ENCODE data around the gene ZNF44.

ZNF44 gene

GRCh38 chr19:12293777-12294248 lies 870 bp downstream of the ZNF44 start:
- Histone ChIP-seq H3K9ac (ENCODE audit: low read depth in 1 of 2, low read length in 2 of 2) (peak overlapping the region; percentile 94 to 98), H3K4me3 (ENCODE audit: low read length in 2 of 2) (peak overlapping the region; percentile 77 to 94), H3K4me1 (ENCODE audit: control insufficient read depth in 2 of 2, insufficient read depth in 2 of 2, low read length in 2 of 2) (peaks cover 9 to 15% of the 10 kb centered on the region in 2 donors), H3K9me3 (ENCODE audit: control insufficient read depth in 2 of 2, low read length in 2 of 2) (no peaks in the 10 kb centered on the region), H3K27me3 (ENCODE audit: control insufficient read depth in 2 of 2, insufficient read depth in 2 of 2, low read length in 2 of 2) (no peaks in the 10 kb centered on the region), H3K36me3 (ENCODE audit: control insufficient read depth in 2 of 2, insufficient read depth in 2 of 2, low read length in 2 of 2) (peaks cover 0 to 2% of the 10 kb centered on the region in 2 donors), H3K27ac (ENCODE audit: low read depth in 2 of 2, low read length in 2 of 2) (peak overlapping the region; percentile 97 to 98)

GRCh38 chr19:12289790-12290065 lies 5.0 kb downstream of the ZNF44 start:
- H3K36me3 ChIP-seq (ENCODE audit: control insufficient read depth in 2 of 2, insufficient read depth in 2 of 2, low read length in 2 of 2) = peaks cover 4 to 5% of the 10 kb centered on the region in 2 donors
- no peaks in the 10 kb centered on the region for H3K9me3 ChIP-seq (ENCODE audit: control insufficient read depth in 2 of 2, low read length in 2 of 2)
- H3K27me3 ChIP-seq (ENCODE audit: control insufficient read depth in 2 of 2, insufficient read depth in 2 of 2, low read length in 2 of 2) = no peaks in the 10 kb centered on the region
- no peak overlapping the region for H3K4me3 ChIP-seq (ENCODE audit: low read length in 2 of 2)
- H3K27ac ChIP-seq (ENCODE audit: low read depth in 2 of 2, low read length in 2 of 2) = no peak overlapping the region
- H3K4me1 ChIP-seq (ENCODE audit: control insufficient read depth in 2 of 2, insufficient read depth in 2 of 2, low read length in 2 of 2) = peaks cover 9 to 10% of the 10 kb centered on the region in 2 donors
- no peak overlapping the region for H3K9ac ChIP-seq (ENCODE audit: low read depth in 1 of 2, low read length in 2 of 2)

GRCh38 chr19:12287958-12288500 lies 6.7 kb downstream of the ZNF44 start:
- H3K4me3 ChIP-seq (ENCODE audit: low read length in 2 of 2) = no peak overlapping the region
- no peaks in the 10 kb centered on the region for H3K9me3 ChIP-seq (ENCODE audit: control insufficient read depth in 2 of 2, low read length in 2 of 2)
- H3K9ac ChIP-seq (ENCODE audit: low read depth in 1 of 2, low read length in 2 of 2) = no peak overlapping the region
- H3K36me3 ChIP-seq (ENCODE audit: control insufficient read depth in 2 of 2, insufficient read depth in 2 of 2, low read length in 2 of 2) = peaks cover 8 to 13% of the 10 kb centered on the region in 2 donors
- peaks cover 1 to 2% of the 10 kb centered on the region in 2 donors for H3K4me1 ChIP-seq (ENCODE audit: control insufficient read depth in 2 of 2, insufficient read depth in 2 of 2, low read length in 2 of 2)
- H3K27me3 ChIP-seq (ENCODE audit: control insufficient read depth in 2 of 2, insufficient read depth in 2 of 2, low read length in 2 of 2) = no peaks in the 10 kb centered on the region
- H3K27ac ChIP-seq (ENCODE audit: low read depth in 2 of 2, low read length in 2 of 2) = no peak overlapping the region

GRCh38 chr19:12284631-12285030 lies 10.1 kb downstream of the ZNF44 start:
- H3K9me3 ChIP-seq (ENCODE audit: control insufficient read depth in 2 of 2, low read length in 2 of 2) = peaks cover 6 to 12% of the 10 kb centered on the region in 2 donors
- H3K27me3 ChIP-seq (ENCODE audit: control insufficient read depth in 2 of 2, insufficient read depth in 2 of 2, low read length in 2 of 2) = no peaks in the 10 kb centered on the region
- no peak overlapping the region for H3K4me3 ChIP-seq (ENCODE audit: low read length in 2 of 2)
- no peak overlapping the region for H3K27ac ChIP-seq (ENCODE audit: low read depth in 2 of 2, low read length in 2 of 2)
- H3K9ac ChIP-seq (ENCODE audit: low read depth in 1 of 2, low read length in 2 of 2) = no peak overlapping the region
- peaks cover 12 to 13% of the 10 kb centered on the region in 2 donors for H3K36me3 ChIP-seq (ENCODE audit: control insufficient read depth in 2 of 2, insufficient read depth in 2 of 2, low read length in 2 of 2)
- H3K4me1 ChIP-seq (ENCODE audit: control insufficient read depth in 2 of 2, insufficient read depth in 2 of 2, low read length in 2 of 2) = no peaks in the 10 kb centered on the region

- H3K27ac ChIP-seq (ENCODE audit: low read depth in 2 of 2, low read length in 2 of 2) = no peak overlapping the region
- H3K9me3 ChIP-seq (ENCODE audit: control insufficient read depth in 2 of 2, low read length in 2 of 2) = peaks cover 6 to 12% of the 10 kb centered on the region in 2 donors
- no peak overlapping the region for H3K4me3 ChIP-seq (ENCODE audit: low read length in 2 of 2)
- no peaks in the 10 kb centered on the region for H3K27me3 ChIP-seq (ENCODE audit: control insufficient read depth in 2 of 2, insufficient read depth in 2 of 2, low read length in 2 of 2)
- H3K36me3 ChIP-seq (ENCODE audit: control insufficient read depth in 2 of 2, insufficient read depth in 2 of 2, low read length in 2 of 2) = peaks cover 11 to 15% of the 10 kb centered on the region in 2 donors
- H3K4me1 ChIP-seq (ENCODE audit: control insufficient read depth in 2 of 2, insufficient read depth in 2 of 2, low read length in 2 of 2) = no peaks in the 10 kb centered on the region
- H3K9ac ChIP-seq (ENCODE audit: low read depth in 1 of 2, low read length in 2 of 2) = no peak overlapping the region
These were observed 10.5 kb downstream of the ZNF44 start for GRCh38 chr19:12284226-12284625.

- Histone ChIP-seq H3K27ac (ENCODE audit: low read depth in 2 of 2, low read length in 2 of 2) (no peak overlapping the region), H3K9me3 (ENCODE audit: control insufficient read depth in 2 of 2, low read length in 2 of 2) (peaks cover 42 to 51% of the 10 kb centered on the region in 2 donors), H3K4me1 (ENCODE audit: control insufficient read depth in 2 of 2, insufficient read depth in 2 of 2, low read length in 2 of 2) (no peaks in the 10 kb centered on the region), H3K4me3 (ENCODE audit: low read length in 2 of 2) (no peak overlapping the region), H3K9ac (ENCODE audit: low read depth in 1 of 2, low read length in 2 of 2) (no peak overlapping the region), H3K27me3 (ENCODE audit: control insufficient read depth in 2 of 2, insufficient read depth in 2 of 2, low read length in 2 of 2) (no peaks in the 10 kb centered on the region), H3K36me3 (ENCODE audit: control insufficient read depth in 2 of 2, insufficient read depth in 2 of 2, low read length in 2 of 2) (peaks cover 39 to 40% of the 10 kb centered on the region in 2 donors)
These were observed 16.0 kb downstream of the ZNF44 start for GRCh38 chr19:12278713-12279112.

GRCh38 chr19:12272980-12273901 lies 21.4 kb downstream of the ZNF44 start:
- H3K4me1 ChIP-seq (ENCODE audit: control insufficient read depth in 2 of 2, insufficient read depth in 2 of 2, low read length in 2 of 2) = no peaks in the 10 kb centered on the region
- peaks cover 58 to 60% of the 10 kb centered on the region in 2 donors for H3K36me3 ChIP-seq (ENCODE audit: control insufficient read depth in 2 of 2, insufficient read depth in 2 of 2, low read length in 2 of 2)
- H3K4me3 ChIP-seq (ENCODE audit: low read length in 2 of 2) = peak overlapping the region; percentile 37 to 45
- H3K27me3 ChIP-seq (ENCODE audit: control insufficient read depth in 2 of 2, insufficient read depth in 2 of 2, low read length in 2 of 2) = no peaks in the 10 kb centered on the region
- no peak overlapping the region for H3K27ac ChIP-seq (ENCODE audit: low read depth in 2 of 2, low read length in 2 of 2)
- no peak overlapping the region for H3K9ac ChIP-seq (ENCODE audit: low read depth in 1 of 2, low read length in 2 of 2)
- H3K9me3 ChIP-seq (ENCODE audit: control insufficient read depth in 2 of 2, low read length in 2 of 2) = peaks cover 60 to 71% of the 10 kb centered on the region in 2 donors

- no peaks in the 10 kb centered on the region for H3K4me1 ChIP-seq (ENCODE audit: control insufficient read depth in 2 of 2, insufficient read depth in 2 of 2, low read length in 2 of 2)
- peaks cover 53 to 62% of the 10 kb centered on the region in 2 donors for H3K9me3 ChIP-seq (ENCODE audit: control insufficient read depth in 2 of 2, low read length in 2 of 2)
- no peaks in the 10 kb centered on the region for H3K27me3 ChIP-seq (ENCODE audit: control insufficient read depth in 2 of 2, insufficient read depth in 2 of 2, low read length in 2 of 2)
- peak overlapping the region; percentile 37 to 45 for H3K4me3 ChIP-seq (ENCODE audit: low read length in 2 of 2)
- H3K36me3 ChIP-seq (ENCODE audit: control insufficient read depth in 2 of 2, insufficient read depth in 2 of 2, low read length in 2 of 2) = peaks cover 53 to 58% of the 10 kb centered on the region in 2 donors
- H3K9ac ChIP-seq (ENCODE audit: low read depth in 1 of 2, low read length in 2 of 2) = no peak overlapping the region
- no peak overlapping the region for H3K27ac ChIP-seq (ENCODE audit: low read depth in 2 of 2, low read length in 2 of 2)
These were observed 22.3 kb downstream of the ZNF44 start for GRCh38 chr19:12272386-12272785.

GRCh38 chr19:12270854-12271253 lies 23.8 kb downstream of the ZNF44 start:
- Histone ChIP-seq H3K36me3 (ENCODE audit: control insufficient read depth in 2 of 2, insufficient read depth in 2 of 2, low read length in 2 of 2) (peaks cover 40 to 46% of the 10 kb centered on the region in 2 donors), H3K4me3 (ENCODE audit: low read length in 2 of 2) (peak overlapping the region in 1 of 2 donors; percentile 17), H3K27ac (ENCODE audit: low read depth in 2 of 2, low read length in 2 of 2) (no peak overlapping the region), H3K9me3 (ENCODE audit: control insufficient read depth in 2 of 2, low read length in 2 of 2) (peaks cover 42 to 54% of the 10 kb centered on the region in 2 donors), H3K9ac (ENCODE audit: low read depth in 1 of 2, low read length in 2 of 2) (no peak overlapping the region), H3K4me1 (ENCODE audit: control insufficient read depth in 2 of 2, insufficient read depth in 2 of 2, low read length in 2 of 2) (no peaks in the 10 kb centered on the region), H3K27me3 (ENCODE audit: control insufficient read depth in 2 of 2, insufficient read depth in 2 of 2, low read length in 2 of 2) (no peaks in the 10 kb centered on the region)
